Amniotic epithelial cell (primary cell): ENCODE measurements around the gene PLXNC1.

ENCODE experiments used
- DNase-seq: peaks from one replicate; pipeline ENCODE4 v3.0.0-alpha.2; 2010; ENCODE audit warnings: low read depth

The PLXNC1 gene

GRCh38 chr12:94180558-94181296 lies 32.4 kb downstream of the PLXNC1 start:
- DNase-seq, result no peak

GRCh38 chr12:94182986-94183707 lies 34.8 kb downstream of the PLXNC1 start:
- no peak for DNase-seq

- DNase-seq, result no peak
Measured at GRCh38 chr12:94183708-94184379, 35.5 kb downstream of the PLXNC1 start.

GRCh38 chr12:94184995-94185719 lies 36.8 kb downstream of the PLXNC1 start:
- DNase-seq, result no peak

GRCh38 chr12:94185801-94186200 lies 37.4 kb downstream of the PLXNC1 start:
- no peak for DNase-seq

- DNase-seq, result peak; percentile 55
Measured at GRCh38 chr12:94186278-94187241, 38.2 kb downstream of the PLXNC1 start.

DNA sequence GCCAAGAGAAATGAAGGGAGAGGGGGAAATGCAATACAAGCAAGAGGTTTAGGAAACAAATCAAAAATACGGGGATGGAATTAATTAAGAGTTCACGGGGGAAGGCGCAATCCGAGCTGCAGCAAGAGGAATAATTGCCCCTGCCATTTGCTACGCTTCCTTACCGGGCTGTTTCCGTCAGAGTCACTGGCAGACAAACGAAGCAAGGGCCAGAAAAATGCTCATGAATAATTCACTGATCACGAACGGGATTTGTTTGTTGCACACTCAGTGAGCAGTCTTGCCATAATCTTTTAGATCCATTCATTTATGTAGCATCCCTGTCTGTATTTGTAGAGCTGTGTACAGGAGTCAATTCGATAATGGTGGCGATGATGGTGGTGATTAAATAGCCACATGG lies 39.0 kb downstream of the PLXNC1 start:
- DNase-seq, result no peak

- no peak for DNase-seq
Measured at GRCh38 chr12:94190623-94191022, 42.2 kb downstream of the PLXNC1 start.

DNA sequence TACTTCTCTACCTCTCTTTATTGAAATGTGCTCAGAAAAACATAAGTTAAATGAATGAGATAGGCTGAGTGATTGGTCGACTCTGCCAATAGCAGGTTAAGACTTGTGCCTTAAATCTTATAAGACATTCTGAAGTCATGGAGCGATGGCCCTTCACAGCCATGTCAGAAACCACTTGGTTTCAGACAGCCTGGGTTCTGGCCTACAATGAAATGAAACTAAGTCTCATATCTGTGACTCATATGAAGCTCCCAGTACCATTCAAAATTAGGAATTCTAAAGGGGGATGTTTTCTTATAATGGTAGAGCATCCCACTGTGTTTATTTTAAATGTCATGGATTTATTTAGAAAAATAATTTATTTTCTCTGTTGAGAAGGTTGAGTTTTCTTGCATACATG lies 42.6 kb downstream of the PLXNC1 start:
- no peak for DNase-seq

GRCh38 chr12:94191811-94192210 lies 43.4 kb downstream of the PLXNC1 start:
- DNase-seq, result no peak

- no peak for DNase-seq
Measured at GRCh38 chr12:94192506-94192905, 44.1 kb downstream of the PLXNC1 start.

GRCh38 chr12:94193168-94193567 lies 44.8 kb downstream of the PLXNC1 start:
- DNase-seq, result no peak

GRCh38 chr12:94195483-94195882 lies 47.1 kb downstream of the PLXNC1 start:
- DNase-seq, result no peak

DNA sequence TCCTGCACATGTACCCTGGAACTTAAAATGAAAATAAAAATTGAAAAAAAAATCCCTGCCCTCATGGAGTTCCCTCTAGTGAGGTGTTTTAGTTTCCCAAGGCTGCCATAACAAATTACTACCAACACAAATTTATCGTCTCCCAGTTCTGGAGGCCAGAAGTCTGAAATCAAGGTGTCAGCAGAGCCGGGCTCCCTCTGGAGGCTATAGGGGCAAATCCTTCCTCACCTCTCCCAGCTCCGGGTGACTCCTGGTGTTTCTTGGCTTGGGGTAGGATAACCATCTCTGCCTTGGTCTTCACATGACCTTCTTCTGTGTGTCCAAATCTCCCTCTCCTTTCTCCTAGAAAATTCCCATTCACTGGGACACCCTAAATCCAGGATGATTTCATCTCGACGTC lies 50.1 kb downstream of the PLXNC1 start:
- no peak for DNase-seq

DNA sequence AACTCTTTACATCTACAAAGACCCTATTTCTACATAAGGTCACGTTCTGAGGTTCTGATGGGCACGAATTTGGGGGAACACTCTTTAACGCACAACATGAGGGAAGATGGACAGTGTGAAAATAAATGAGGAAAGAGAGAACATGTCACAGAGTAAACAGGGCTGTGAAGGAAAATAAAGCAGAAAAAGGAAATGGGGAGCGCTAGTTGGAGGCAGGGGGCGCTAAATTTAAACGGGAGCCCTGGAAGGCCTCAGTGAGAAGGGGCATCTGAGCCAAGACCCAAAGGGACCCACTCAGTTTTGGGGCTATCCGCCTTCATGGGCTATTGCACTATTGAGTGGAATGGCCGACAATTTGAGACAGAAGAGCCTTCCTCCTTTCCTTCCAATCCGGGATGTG lies 50.5 kb downstream of the PLXNC1 start:
- no peak for DNase-seq

DNA sequence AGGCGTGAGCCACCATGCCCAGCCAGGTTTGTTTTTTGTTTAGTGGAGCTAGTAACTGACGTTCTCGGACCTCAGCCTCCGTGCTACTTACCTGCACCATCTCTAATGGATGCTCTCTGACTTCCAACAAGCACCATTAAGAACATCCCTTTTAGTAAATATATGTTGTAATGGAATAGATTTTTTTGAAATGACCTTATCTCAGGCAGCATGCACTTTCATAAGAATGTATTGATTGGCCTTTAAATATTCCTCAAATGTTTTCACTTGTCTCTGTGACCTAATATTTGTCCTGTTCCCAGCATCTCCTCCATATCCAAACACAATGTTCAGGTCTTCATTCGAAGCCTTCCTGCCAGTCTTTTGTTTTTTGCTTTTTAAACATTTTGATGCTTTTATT lies 51.7 kb downstream of the PLXNC1 start:
- no peak for DNase-seq

DNA sequence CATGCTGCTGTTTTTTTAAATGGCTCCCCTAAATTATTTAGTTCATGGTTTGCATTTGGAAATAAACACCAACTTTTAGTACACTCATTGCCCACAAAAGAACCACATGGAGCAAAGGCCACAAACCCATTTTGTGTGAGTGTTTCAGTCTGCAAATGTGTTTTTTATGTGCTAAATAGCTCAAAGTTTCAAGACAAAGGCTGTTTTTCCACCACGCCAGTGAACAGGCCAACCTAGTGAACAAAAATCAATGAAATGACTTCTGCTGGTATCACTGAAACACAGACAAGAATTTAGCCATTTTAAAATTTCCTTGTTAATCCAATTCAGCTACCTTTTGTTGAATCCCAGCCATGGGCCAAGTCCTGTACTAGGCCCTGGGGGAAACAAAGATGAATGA lies 52.3 kb downstream of the PLXNC1 start:
- DNase-seq, result no peak

DNA sequence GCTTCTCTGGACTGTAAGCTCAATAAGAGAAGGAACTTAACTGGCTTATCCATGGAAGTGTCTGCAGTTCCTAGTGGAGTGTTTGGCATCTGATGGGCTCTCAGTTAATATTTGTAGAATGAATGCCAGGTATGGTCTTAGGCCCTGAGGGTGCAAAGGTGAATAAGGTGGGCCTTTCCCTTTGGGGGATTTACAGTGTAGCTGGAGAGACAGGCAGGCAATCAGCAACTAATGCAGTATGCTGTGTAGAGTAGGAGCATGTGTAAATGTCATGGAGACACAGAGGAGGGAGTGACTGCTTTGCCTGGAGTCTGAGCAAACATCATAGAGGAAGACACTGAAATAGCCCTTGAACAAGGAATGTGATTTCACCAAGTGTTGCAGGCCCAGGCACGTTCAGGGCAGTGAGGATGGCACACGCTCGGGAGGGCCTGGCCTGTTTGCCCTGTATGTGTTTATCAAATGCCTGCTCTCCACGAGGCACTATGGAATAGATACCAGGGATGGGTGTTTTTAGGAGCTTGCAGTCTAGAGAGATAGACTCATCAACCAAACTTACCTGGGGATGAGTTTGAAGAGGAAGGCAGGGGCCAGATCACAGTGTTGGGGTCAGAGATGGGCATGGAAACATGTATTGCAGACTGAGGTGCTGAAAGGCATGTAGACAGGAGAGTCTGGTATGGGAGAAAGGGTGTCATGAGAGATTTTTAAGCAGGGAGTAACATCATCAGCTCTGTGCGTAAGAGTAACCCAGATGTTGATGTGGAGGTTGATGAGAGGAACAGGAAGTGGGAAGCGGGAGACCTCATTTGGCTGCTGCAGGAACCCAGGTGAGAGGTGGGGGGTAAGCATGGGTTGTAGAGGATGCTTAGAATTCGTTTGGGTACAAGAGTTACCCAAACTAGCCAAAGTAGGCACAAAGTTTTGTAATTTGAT lies 54.1 kb downstream of the PLXNC1 start:
- DNase-seq, result no peak

GRCh38 chr12:94203181-94203546 lies 54.8 kb downstream of the PLXNC1 start:
- DNase-seq, result no peak

- no peak for DNase-seq
Measured at GRCh38 chr12:94203796-94204195, 55.4 kb downstream of the PLXNC1 start.
